ENCODE measurements around the gene CHMP4A. TPM values are rescaled to one million over a fixed set of nuclear protein-coding genes. Genes with fewer than 3 reads are reported as not detected.

CHMP4A gene
- total and polyA plus RNA-seq, 2 of the 13 experiments (the other 11 are each of a cell fraction or from before 2014, with no cell fraction given), result 83.6 to 113 TPM

GRCh38 chr14:24212924-24213865 lies at the start of gene CHMP4A (continued):
- peak; percentile 99 for TF ChIP-seq USF2 (IDR thresholded peaks at IDR 0.05; ENCODE audit: low read depth, low read length)
- TF ChIP-seq USF2 (CRISPR knock-in tag; IDR thresholded peaks at IDR 0.05; ENCODE audit: borderline replicate concordance), result peak; percentile 100
- TF ChIP-seq CENPX (CRISPR knock-in tag; IDR thresholded peaks at IDR 0.05), result no peak
- no peak for TF ChIP-seq NFE2 (CRISPR knock-in tag; IDR thresholded peaks at IDR 0.05)
- no peak; the same call in 1 of the 2 replicates for TF ChIP-seq ZNF281 (CRISPR knock-in tag; IDR thresholded peaks at IDR 0.05; ENCODE audit: borderline replicate concordance)
- TF ChIP-seq ZBTB4 (CRISPR knock-in tag; IDR thresholded peaks at IDR 0.05; ENCODE audit: borderline replicate concordance), result peak; percentile 82
- no peak for TF ChIP-seq PHB2 (IDR thresholded peaks at IDR 0.05; ENCODE audit: partially characterized antibody)
- TF ChIP-seq ZNF121 (CRISPR knock-in tag; IDR thresholded peaks at IDR 0.05), result peak; percentile 42; the same call in 1 of the 2 replicates
- TF ChIP-seq CHCHD3 (CRISPR knock-in tag; IDR thresholded peaks at IDR 0.05), result peak; percentile 97
- TF ChIP-seq KDM5B (CRISPR knock-in tag; IDR thresholded peaks at IDR 0.05; ENCODE audit: borderline replicate concordance), result peak; percentile 99
- no peak for TF ChIP-seq SNRNP70 (IDR thresholded peaks at IDR 0.05; ENCODE audit: low read depth, low read length)
- peak; percentile 56; the same call in 1 of the 2 replicates for TF ChIP-seq SP140L (CRISPR knock-in tag; IDR thresholded peaks at IDR 0.05; ENCODE audit: borderline replicate concordance)
- TF ChIP-seq HMG20B (CRISPR knock-in tag; conservative IDR thresholded peaks at IDR 0.05), result no peak; the same call in 1 of the 2 replicates
- no peak; the same call in 1 of the 2 replicates for TF ChIP-seq ZNF652 (CRISPR knock-in tag; IDR thresholded peaks at IDR 0.05; ENCODE audit: borderline replicate concordance, low read depth)
- TF ChIP-seq GLI4 (CRISPR knock-in tag; IDR thresholded peaks at IDR 0.05; ENCODE audit: borderline replicate concordance), result peak; percentile 94

Measured in HepG2 (cell line).